Keratinocyte (primary cell): ENCODE data around the gene CDT1. TPM values are rescaled to one million over a fixed set of nuclear protein-coding genes. Genes with fewer than 3 reads are reported as not detected.

Experiments
- DNase-seq: peaks from one replicate; pipeline ENCODE4 v3.0.0-alpha.2; 2011; ENCODE audit warnings: low read depth, missing footprints, low spot score
- FAIRE-seq: peaks from 2 replicates; lab custom pipeline; 2011; peaks lifted over from hg19 to GRCh38; lab: Jason Lieb, UNC
- H2AFZ ChIP-seq: 2 replicates; pipeline ENCODE4 v1.6.0; 2012; ENCODE audit warnings: low read length, control low read depth, inconsistent platforms; ENCODE audit not compliant: control insufficient read depth
- H3K27ac ChIP-seq: 2 replicates; pipeline ENCODE4 v1.5.1; 2011; ENCODE audit warnings: low read length; ENCODE audit not compliant: control insufficient read depth, insufficient read depth
- H3K27me3 ChIP-seq: 3 replicates; pipeline ENCODE4 v1.6.0; 2011; ENCODE audit warnings: low read length; ENCODE audit not compliant: control insufficient read depth, insufficient read depth; ENCODE audit errors: extremely low read depth
- H3K36me3 ChIP-seq, 2 experiments: 2 replicates in 1 of 2; 3 replicates in 1 of 2; pipeline ENCODE4 v1.5.1; 2011; ENCODE audit warnings: low read length in 2 of 2, mild to moderate bottlenecking in 1 of 2; ENCODE audit not compliant: control insufficient read depth in 2 of 2, insufficient read depth in 2 of 2; ENCODE audit errors: extremely low read depth in 1 of 2
- H3K4me1 ChIP-seq: 3 replicates; pipeline ENCODE4 v1.5.1; 2011; ENCODE audit warnings: low read length; ENCODE audit not compliant: control insufficient read depth, insufficient read depth; ENCODE audit errors: extremely low read depth
- H3K4me2 ChIP-seq: 3 replicates; pipeline ENCODE4 v1.6.0; 2011; ENCODE audit warnings: low read depth, low read length; ENCODE audit not compliant: control insufficient read depth, insufficient read depth; ENCODE audit errors: extremely low read depth
- H3K4me3 ChIP-seq, 3 experiments: fragments of 200-600 bp in 1 of 3; sonication (generic) in 1 of 3; 2 replicates in 2 of 3; 3 replicates in 1 of 3; pipeline ENCODE4 v1.5.1; 2011 to 2016; ENCODE audit warnings: low read length in 3 of 3, mild to moderate bottlenecking in 3 of 3, control low read depth in 2 of 3, inconsistent platforms in 1 of 3, low read depth in 1 of 3, mixed read lengths in 1 of 3, mixed run types in 1 of 3, moderate library complexity in 1 of 3; ENCODE audit not compliant: control insufficient read depth in 2 of 3, insufficient read depth in 2 of 3; ENCODE audit errors: extremely low read depth in 1 of 3
- H3K79me2 ChIP-seq: 2 replicates; pipeline ENCODE4 v1.6.0; 2012; ENCODE audit warnings: low read length; ENCODE audit not compliant: control insufficient read depth, insufficient read depth
- H3K9ac ChIP-seq: 3 replicates; pipeline ENCODE4 v1.6.0; 2011; ENCODE audit warnings: low read length; ENCODE audit not compliant: control insufficient read depth, insufficient read depth; ENCODE audit errors: extremely low read depth
- H3K9me1 ChIP-seq: 3 replicates; pipeline ENCODE4 v1.6.0; 2011; ENCODE audit warnings: low read length; ENCODE audit not compliant: control insufficient read depth, insufficient read depth; ENCODE audit errors: extremely low read depth
- H3K9me3 ChIP-seq: 2 replicates; pipeline ENCODE4 v1.5.1; 2012; ENCODE audit warnings: low read depth, low read length; ENCODE audit not compliant: control insufficient read depth
- H4K20me1 ChIP-seq: 3 replicates; pipeline ENCODE4 v1.6.0; 2011; ENCODE audit warnings: low read length; ENCODE audit not compliant: control insufficient read depth, insufficient read depth; ENCODE audit errors: extremely low read depth
- CTCF ChIP-seq, 3 experiments: IDR thresholded peaks in 1 of 3; conservative IDR thresholded peaks in 1 of 3; optimal IDR thresholded peaks in 1 of 3; 2 replicates in 2 of 3; 3 replicates in 1 of 3; pipeline versions ENCODE3 to v1.5.1; 2011; ENCODE audit warnings: low read length in 3 of 3, mild to moderate bottlenecking in 3 of 3, moderate library complexity in 2 of 3, control low read depth in 1 of 3, inconsistent platforms in 1 of 3; ENCODE audit not compliant: insufficient read depth in 2 of 3; ENCODE audit errors: extremely low read depth in 1 of 3
- EZH2 ChIP-seq: IDR thresholded peaks from one replicate; pipeline ENCODE4 v1.6.1; 2012; ENCODE audit warnings: inconsistent platforms, mild to moderate bottlenecking, low read length, moderate library complexity
- dilution Hi-C: fragments of 300-500 bp; cut with MboI; formaldehyde crosslinking; loops from one replicate; pipeline ENCODE4 v1.7.0; 2020; ENCODE audit warnings: low sequenced_read_pairs; ENCODE audit not compliant: extremely low pct_ligation_motif_present
- polyA plus RNA-seq, 5 experiments: library from polyadenylated mRNA; depleted of rRNA in 3 of 5; stranded (reverse) in 3 of 5; stranded (forward) in 1 of 5; unstranded in 1 of 5; fragments of >200 nt; gene quantifications; 1 replicate in 1 of 5; 2 replicates in 3 of 5; 3 replicates in 1 of 5; pipeline versions ENCODE4 v1.2.1 to v1.2.3, GENCODE V29; 2011 to 2012; ENCODE audit warnings: missing spikeins in 2 of 5, low read depth in 1 of 5, low replicate concordance in 1 of 5

CDT1 gene
- polyA plus RNA-seq, 1 donor (not counting 4 experiments of a cell fraction or from before 2014, with no cell fraction given) = 2.0 TPM

- peaks cover 97% of the 10 kb centered on the region for H3K79me2 ChIP-seq
- H3K36me3 ChIP-seq = peaks cover 11 to 12% of the 10 kb centered on the region in 2 experiments
- dilution Hi-C loops = loop anchor here (25.0 kb wide), 1 partner anchor 111 kb away; the partner anchor contains the start of genes CYBA and MVD
- H3K27me3 ChIP-seq = no peaks in the 10 kb centered on the region
- no peak for DNase-seq
- TF ChIP-seq CTCF (optimal IDR thresholded peaks at IDR 0.05 in 1 of 3, IDR thresholded peaks at IDR 0.05 in 1 of 3, conservative IDR thresholded peaks at IDR 0.05 in 1 of 3; ENCODE audit: extremely low read depth in 1 of 3, insufficient read depth in 2 of 3, low read length in 3 of 3) (no peak), EZH2 (no peak)
- no peak overlapping the region for H3K4me3 ChIP-seq
- H2AFZ ChIP-seq = no peak overlapping the region
- H3K4me1 ChIP-seq = peaks cover 25% of the 10 kb centered on the region
- peaks cover 50% of the 10 kb centered on the region for H4K20me1 ChIP-seq
- H3K9me3 ChIP-seq = no peaks in the 10 kb centered on the region
- no peak overlapping the region for H3K9ac ChIP-seq
- H3K4me2 ChIP-seq = no peak overlapping the region
- no peak for FAIRE-seq
- no peak overlapping the region for H3K27ac ChIP-seq
- peaks cover 6% of the 10 kb centered on the region for H3K9me1 ChIP-seq
Measured at GRCh38 chr16:88772871-88773811, 30.4 kb upstream of the CDT1 start.

- Histone ChIP-seq H3K4me2 (no peak overlapping the region), H3K27ac (no peak overlapping the region), H3K9me3 (no peaks in the 10 kb centered on the region), H3K9me1 (peaks cover 6% of the 10 kb centered on the region), H4K20me1 (peaks cover 51% of the 10 kb centered on the region), H3K4me3 (no peak overlapping the region), H3K9ac (no peak overlapping the region), H3K79me2 (peaks cover 97% of the 10 kb centered on the region), H3K27me3 (no peaks in the 10 kb centered on the region), H3K4me1 (peaks cover 25% of the 10 kb centered on the region), H2AFZ (no peak overlapping the region), H3K36me3 (peaks cover 16 to 18% of the 10 kb centered on the region in 2 experiments)
- DNase-seq (no peak), FAIRE-seq (no peak)
- dilution Hi-C loops = loop anchor here (25.0 kb wide), 1 partner anchor 112 kb away; the partner anchor contains the start of genes CYBA and MVD
- no peak for TF ChIP-seq CTCF (optimal IDR thresholded peaks at IDR 0.05 in 1 of 3, IDR thresholded peaks at IDR 0.05 in 1 of 3, conservative IDR thresholded peaks at IDR 0.05 in 1 of 3; ENCODE audit: extremely low read depth in 1 of 3, insufficient read depth in 2 of 3, low read length in 3 of 3)
- TF ChIP-seq EZH2 = no peak
Measured at GRCh38 chr16:88773812-88774291, 29.7 kb upstream of the CDT1 start.
